ENCODE results near the gene C10orf90. TPM values are rescaled to one million over a fixed set of nuclear protein-coding genes. Genes with fewer than 3 reads are reported as not detected.

Gene C10orf90
- total RNA-seq, 2 experiments from 2014 or later: not detected

GRCh38 chr10:126476246-126476645 is 194.2 kb downstream of the C10orf90 start:
- CTCF ChIA-PET: no interaction called here
- POLR2A ChIA-PET: no interaction called here

- POLR2A ChIA-PET: no interaction called here
- CTCF ChIA-PET: no interaction called here
Observed at GRCh38 chr10:126475074-126475691, 195.3 kb downstream of the C10orf90 start.

GRCh38 chr10:126474031-126474430 is 196.5 kb downstream of the C10orf90 start:
- ChIA-PET POLR2A (no interaction called here), CTCF (no interaction called here)

GRCh38 chr10:126470991-126471390 is 199.5 kb downstream of the C10orf90 start:
- CTCF ChIA-PET: no interaction called here

GRCh38 chr10:126469692-126470091 is 200.8 kb downstream of the C10orf90 start:
- CTCF ChIA-PET: no interaction called here
- POLR2A ChIA-PET: no interaction called here

More at GRCh38 chr10:126470991-126471390, 199.5 kb downstream of the C10orf90 start:
- POLR2A ChIA-PET: no interaction called here

- ChIA-PET POLR2A (no interaction called here), CTCF (no interaction called here)
Observed at GRCh38 chr10:126468876-126469643, 201.4 kb downstream of the C10orf90 start.

GRCh38 chr10:126468467-126468866 is 202.0 kb downstream of the C10orf90 start:
- ChIA-PET POLR2A (no interaction called here), CTCF (no interaction called here)

- ChIA-PET POLR2A (no interaction called here), CTCF (no interaction called here)
Observed at GRCh38 chr10:126465771-126466170, 204.7 kb downstream of the C10orf90 start.

- ChIA-PET CTCF (no interaction called here), POLR2A (no interaction called here)
Observed at GRCh38 chr10:126463286-126463685, 207.2 kb downstream of the C10orf90 start.

- ChIA-PET CTCF (no interaction called here), POLR2A (no interaction called here)
Observed at GRCh38 chr10:126461289-126461940, 209.1 kb downstream of the C10orf90 start.

GRCh38 chr10:126459878-126460481 is 210.5 kb downstream of the C10orf90 start:
- ChIA-PET POLR2A (no interaction called here), CTCF (no interaction called here)

GRCh38 chr10:126459032-126459831 is 211.3 kb downstream of the C10orf90 start:
- POLR2A ChIA-PET: no interaction called here
- CTCF ChIA-PET: no interaction called here

- ChIA-PET POLR2A (no interaction called here), CTCF (no interaction called here)
Observed at GRCh38 chr10:126458466-126458865, 212.0 kb downstream of the C10orf90 start.

- ChIA-PET CTCF (no interaction called here), POLR2A (no interaction called here)
Observed at GRCh38 chr10:126456632-126457031, 213.9 kb downstream of the C10orf90 start.

- POLR2A ChIA-PET: no interaction called here
- CTCF ChIA-PET: no interaction called here
Observed at GRCh38 chr10:126455766-126456405, 214.6 kb downstream of the C10orf90 start.

- POLR2A ChIA-PET: no interaction called here
- CTCF ChIA-PET: no interaction called here
Observed at GRCh38 chr10:126455036-126455765, 215.3 kb downstream of the C10orf90 start.

GRCh38 chr10:126454045-126454751 is 216.3 kb downstream of the C10orf90 start:
- POLR2A ChIA-PET: no interaction called here

GRCh38 chr10:126452245-126452644 is 218.2 kb downstream of the C10orf90 start:
- CTCF ChIA-PET: no interaction called here

More at GRCh38 chr10:126454045-126454751, 216.3 kb downstream of the C10orf90 start:
- CTCF ChIA-PET: no interaction called here

More at GRCh38 chr10:126452245-126452644, 218.2 kb downstream of the C10orf90 start:
- POLR2A ChIA-PET: no interaction called here

Data from activated CD8-positive, alpha-beta memory T cell treated with anti-CD3 and anti-CD28 coated beads for 36 hours (primary cell).